D341Med (cell line): Measurements from ENCODE around the gene SEPHS2.

Experiments used
- DNase-seq: peaks from one replicate; pipeline ENCODE4 v3.0.0; 2012; ENCODE audit warnings: low spot score

Gene SEPHS2

GRCh38 chr16:30429678-30430427 is 15.8 kb downstream of the SEPHS2 start, which contains the start of gene DCTPP1:
DCTPP1 (minus strand) TSS chr16:30430030; CDS start chr16:30429980, 50 bp downstream.
- DNase-seq: peak; percentile 88

GRCh38 chr16:30429418-30429677 is 16.3 kb downstream of the SEPHS2 start:
- no peak for DNase-seq

- no peak for DNase-seq
Observed at GRCh38 chr16:30428055-30428454, 17.6 kb downstream of the SEPHS2 start.

- DNase-seq: no peak
Observed at GRCh38 chr16:30421010-30421409, 24.7 kb downstream of the SEPHS2 start.

GRCh38 chr16:30418350-30419181 is 27.1 kb downstream of the SEPHS2 start:
- no peak for DNase-seq

- peak; percentile 92 for DNase-seq
Observed at GRCh38 chr16:30417529-30418349, 27.9 kb downstream of the SEPHS2 start.

- DNase-seq: no peak
Observed at GRCh38 chr16:30416624-30417528, 28.8 kb downstream of the SEPHS2 start.

GRCh38 chr16:30416047-30416603 is 29.5 kb downstream of the SEPHS2 start:
- DNase-seq: no peak

GRCh38 chr16:30414159-30414558 is 31.5 kb downstream of the SEPHS2 start:
- no peak for DNase-seq

- DNase-seq: no peak
Observed at GRCh38 chr16:30413112-30413806, 32.4 kb downstream of the SEPHS2 start.

- peak; percentile 88 for DNase-seq
Observed at GRCh38 chr16:30409125-30410060, 36.3 kb downstream of the SEPHS2 start.

- DNase-seq: peak; percentile 52
Observed at GRCh38 chr16:30407804-30408534, 37.7 kb downstream of the SEPHS2 start.

- peak; percentile 93 for DNase-seq
Observed at GRCh38 chr16:30407102-30407803, 38.4 kb downstream of the SEPHS2 start, which contains the start of gene ZNF771. ZNF771 (plus strand) TSS chr16:30407606; CDS start chr16:30408054, 448 bp downstream.

GRCh38 chr16:30406795-30407101 is 38.9 kb downstream of the SEPHS2 start:
- no peak for DNase-seq

GRCh38 chr16:30401768-30402425 is 43.8 kb downstream of the SEPHS2 start:
- DNase-seq: no peak

GRCh38 chr16:30399435-30400186 is 46.1 kb downstream of the SEPHS2 start:
- no peak for DNase-seq
